Activated CD4-positive, alpha-beta T cell treated with anti-CD3 and anti-CD28 coated beads, Interleukin-2, amount 50 U/mL, for 16 hours (primary cell): ENCODE data around the gene AGAP1.

Experiments used
- DNase-seq: peaks from one replicate; pipeline ENCODE4 v3.0.0-alpha.2; 2020

The AGAP1 gene

DNA sequence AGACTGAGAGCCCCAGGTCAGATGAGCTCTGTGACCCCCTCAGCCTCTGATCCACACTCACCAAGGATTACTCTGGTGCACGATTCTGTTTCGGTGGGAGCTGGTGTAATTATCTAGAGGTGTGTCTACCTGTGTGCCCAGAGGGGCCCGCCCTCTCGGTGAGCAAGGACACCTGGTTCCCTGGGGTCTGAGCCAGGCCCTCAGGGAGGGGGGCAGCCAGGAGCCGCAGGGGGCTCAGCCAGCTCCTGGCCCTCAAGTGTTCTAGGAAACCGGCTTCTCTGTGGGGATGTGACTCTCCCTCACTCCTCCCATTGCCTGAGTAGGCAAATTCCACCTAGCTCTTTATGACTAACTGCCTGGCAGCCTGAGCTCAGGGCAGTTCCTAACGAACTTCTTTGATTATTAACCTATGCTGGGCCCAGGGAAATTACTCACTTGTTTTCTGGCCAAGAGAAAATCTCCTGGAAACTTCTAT, 17.4 kb downstream of the AGAP1 start:
- no peak for DNase-seq

GRCh38 chr2:235511751-235512698, 18.2 kb downstream of the AGAP1 start:
- DNase-seq: no peak

- DNase-seq: no peak
Observed at GRCh38 chr2:235512699-235513053, 18.8 kb downstream of the AGAP1 start.

DNA sequence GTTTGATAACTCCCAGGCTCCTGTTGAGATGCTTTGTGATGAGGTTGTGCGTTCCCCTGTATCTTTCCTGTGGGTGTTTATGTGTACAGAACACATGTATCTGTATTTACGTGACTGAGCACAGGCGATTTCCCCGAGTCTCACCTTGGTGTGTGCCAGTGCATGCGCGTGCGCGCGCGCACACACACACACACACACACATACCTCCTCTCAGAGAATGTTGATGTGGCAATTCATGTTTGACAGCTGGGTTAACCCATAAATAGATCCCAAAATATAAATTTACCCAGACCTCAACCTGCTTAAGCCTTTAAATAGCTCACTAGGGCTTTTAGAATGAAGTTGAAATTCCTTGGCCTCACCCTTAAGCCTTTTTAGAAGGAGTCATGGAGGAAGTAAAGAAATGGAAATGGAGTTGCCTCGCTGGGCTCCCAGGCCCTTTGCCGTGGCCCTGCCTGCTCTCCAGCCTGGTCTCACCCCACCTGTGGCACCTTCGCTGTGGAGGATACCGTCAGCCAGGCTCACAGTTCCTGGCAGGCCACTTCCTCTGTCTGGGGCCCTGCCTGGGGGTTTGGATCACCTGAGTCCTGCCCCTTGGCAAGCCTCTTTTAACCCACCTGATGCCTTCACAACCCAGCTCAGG, 20.3 kb downstream of the AGAP1 start:
- no peak for DNase-seq

DNA sequence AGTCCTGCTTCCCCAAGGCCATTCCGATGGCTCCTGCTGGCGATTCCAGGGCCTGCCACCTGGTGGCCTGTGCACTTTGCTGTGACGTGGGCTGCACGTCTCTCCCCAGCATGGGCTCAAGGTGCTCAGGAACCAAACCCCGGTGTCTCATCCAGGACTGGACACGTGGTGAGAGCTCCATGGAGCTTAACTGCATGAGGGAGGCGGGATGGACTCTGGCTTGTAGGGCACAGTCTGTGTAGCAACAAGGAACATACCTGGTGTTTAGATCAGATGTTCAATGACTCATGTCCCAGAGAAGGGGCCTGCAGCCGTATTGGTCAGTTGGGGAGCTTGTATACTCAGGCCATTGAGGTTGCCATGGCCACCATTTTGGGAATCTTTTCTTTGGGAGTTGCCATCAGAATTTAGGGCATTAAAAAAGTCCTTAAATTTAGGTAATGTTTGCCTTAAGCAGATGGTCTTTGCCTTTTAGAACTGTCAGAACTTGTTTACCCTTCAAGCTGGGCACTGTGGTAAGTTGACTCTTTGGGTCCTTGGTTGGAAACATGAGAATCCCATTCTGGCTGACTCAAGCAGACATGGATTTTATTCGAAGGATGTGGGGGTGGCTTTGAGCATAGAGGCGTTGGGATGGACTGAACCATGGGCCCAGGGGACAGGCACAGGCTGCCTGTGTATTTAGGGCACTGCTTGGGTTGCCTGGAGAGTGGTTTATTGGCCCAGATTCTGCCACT, 21.0 kb downstream of the AGAP1 start:
- DNase-seq: no peak

- no peak for DNase-seq
Observed at GRCh38 chr2:235515364-235515742, 21.5 kb downstream of the AGAP1 start.

- no peak for DNase-seq
Observed at GRCh38 chr2:235515821-235516220, 22.0 kb downstream of the AGAP1 start.

DNA sequence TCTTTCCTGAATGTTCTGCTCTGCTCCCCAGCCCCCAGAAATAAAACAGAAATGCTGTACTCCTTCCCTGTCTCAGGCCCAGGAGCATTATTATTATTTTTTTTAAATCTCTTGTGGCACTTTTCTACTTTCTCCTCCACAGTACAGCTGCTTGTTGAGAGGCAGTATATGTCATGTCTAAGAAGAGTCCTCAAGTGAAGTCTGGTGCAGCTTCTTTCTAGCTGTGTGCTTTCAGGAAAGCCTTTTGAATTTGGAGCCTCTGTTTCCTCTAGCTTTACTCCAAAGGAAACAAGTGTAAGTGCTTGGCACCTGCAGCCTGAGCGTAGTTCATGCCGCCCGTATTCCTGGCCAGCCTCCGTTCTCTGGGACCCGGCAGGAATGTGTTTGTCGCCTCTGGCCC, 22.4 kb downstream of the AGAP1 start:
- no peak for DNase-seq

- no peak for DNase-seq
Observed at GRCh38 chr2:235518322-235519090, 24.7 kb downstream of the AGAP1 start.

GRCh38 chr2:235520787-235521186, 26.9 kb downstream of the AGAP1 start:
- no peak for DNase-seq

DNA sequence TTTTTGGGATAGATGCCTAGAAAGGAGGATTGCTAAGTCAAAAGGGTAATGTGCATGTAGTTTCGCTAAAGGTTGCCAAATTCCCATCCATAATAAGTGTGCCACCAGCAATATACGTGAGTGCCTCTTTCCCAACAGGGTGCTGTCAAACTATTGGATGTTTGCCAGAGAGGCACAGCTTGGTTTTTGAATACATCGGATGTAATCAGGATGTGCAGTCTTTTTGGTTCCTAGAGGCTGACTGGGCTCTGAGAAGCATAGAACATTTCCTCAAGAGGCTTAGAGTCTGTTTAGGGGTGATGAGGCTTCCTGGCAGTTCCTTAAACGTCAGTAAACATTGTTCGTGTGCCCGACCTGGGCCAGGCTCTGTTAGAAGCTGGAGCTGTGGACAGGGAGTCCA, 28.0 kb downstream of the AGAP1 start:
- DNase-seq: no peak

- no peak for DNase-seq
Observed at GRCh38 chr2:235523021-235523420, 29.2 kb downstream of the AGAP1 start.

DNA sequence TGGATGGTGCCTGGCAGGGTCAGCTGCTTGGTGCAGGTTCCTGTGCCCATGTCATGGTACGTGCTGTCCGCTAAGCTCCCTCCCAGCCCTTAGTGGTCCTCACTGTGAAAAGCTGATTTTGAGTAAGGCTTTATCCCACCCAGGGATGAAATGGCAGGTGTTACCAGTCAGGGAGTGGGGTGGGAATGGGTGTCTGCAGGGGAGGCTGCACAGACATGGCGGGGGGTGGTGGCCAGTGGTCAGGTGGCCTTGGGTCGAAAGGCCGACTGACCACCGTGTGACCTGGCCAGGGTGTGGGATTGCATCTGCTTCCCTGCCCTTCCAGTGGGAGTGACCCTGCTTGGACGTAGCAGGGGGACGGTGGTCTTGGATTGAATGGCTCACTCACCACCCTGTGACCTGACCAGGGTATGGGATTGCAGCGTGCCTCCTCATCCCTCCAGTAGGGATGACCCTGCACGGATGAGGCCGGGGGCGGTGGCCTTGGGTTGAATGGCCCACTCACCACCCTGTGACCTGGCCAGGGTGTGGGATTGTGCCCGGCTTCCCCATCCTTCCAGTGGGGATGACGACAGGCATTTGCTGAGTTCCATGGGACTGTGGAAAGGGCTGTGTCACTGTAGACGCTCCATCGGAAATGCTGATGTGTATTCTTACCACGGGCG, 29.8 kb downstream of the AGAP1 start:
- DNase-seq: no peak

GRCh38 chr2:235526166-235526565, 32.3 kb downstream of the AGAP1 start:
- no peak for DNase-seq

GRCh38 chr2:235527806-235528469, 34.1 kb downstream of the AGAP1 start:
- DNase-seq: no peak

DNA sequence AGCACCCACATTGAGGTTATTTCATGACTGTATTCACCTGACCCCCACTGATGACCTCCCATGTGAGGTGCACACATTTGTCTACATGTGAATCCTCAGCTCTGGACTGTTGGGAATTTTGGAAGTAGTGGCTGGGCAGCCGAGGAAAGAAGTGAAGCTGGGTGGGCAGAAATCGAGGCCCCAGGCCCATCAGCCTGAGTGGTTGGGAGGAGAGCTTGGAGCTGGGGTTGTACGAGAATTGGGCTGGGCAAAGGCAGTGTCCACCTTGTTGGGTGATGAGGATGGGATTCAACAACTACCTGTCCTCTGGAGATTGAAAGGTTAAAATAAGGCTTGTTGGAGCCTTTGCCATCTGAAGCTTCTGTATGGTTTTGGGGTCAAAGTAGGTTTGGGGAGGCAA, 35.8 kb downstream of the AGAP1 start:
- DNase-seq: no peak

GRCh38 chr2:235530735-235531134, 36.9 kb downstream of the AGAP1 start:
- no peak for DNase-seq

DNA sequence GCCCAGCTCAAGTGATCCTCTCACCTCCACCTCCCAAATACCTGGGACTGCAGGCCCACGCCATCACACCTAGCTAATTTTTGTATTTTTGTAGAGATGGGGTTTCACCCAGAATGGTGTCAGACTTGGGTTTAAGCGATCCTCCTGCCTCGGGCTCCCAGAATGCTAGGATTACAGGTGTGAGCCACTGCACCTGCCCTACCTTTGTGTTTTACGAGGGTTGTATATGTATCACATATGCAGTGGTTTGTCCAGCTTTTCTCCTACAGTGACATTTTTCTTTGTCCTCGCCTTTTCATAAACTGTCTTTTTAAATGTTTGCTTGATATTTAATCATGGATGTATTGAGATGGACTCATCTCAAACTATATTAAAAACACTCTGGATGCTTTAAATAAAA, 38.5 kb downstream of the AGAP1 start:
- no peak for DNase-seq

DNA sequence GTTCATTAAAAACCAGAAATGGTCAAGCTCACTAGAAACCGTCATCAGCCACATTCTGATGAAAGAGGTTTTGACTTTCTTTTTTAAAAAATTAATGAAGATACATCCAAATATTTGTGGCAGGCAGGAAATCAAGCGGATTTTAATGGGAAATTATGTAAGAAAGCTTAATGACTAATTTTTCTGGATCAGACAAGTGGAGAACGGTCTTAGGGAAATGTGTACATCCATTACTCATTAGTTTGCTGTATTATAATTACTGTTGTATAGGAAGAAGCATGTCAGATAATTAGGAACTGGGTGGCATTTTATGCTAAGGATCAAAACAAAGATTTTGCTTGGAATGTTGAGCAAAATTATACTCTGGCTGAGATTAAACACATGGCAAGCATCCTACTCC, 39.4 kb downstream of the AGAP1 start:
- DNase-seq: no peak

DNA sequence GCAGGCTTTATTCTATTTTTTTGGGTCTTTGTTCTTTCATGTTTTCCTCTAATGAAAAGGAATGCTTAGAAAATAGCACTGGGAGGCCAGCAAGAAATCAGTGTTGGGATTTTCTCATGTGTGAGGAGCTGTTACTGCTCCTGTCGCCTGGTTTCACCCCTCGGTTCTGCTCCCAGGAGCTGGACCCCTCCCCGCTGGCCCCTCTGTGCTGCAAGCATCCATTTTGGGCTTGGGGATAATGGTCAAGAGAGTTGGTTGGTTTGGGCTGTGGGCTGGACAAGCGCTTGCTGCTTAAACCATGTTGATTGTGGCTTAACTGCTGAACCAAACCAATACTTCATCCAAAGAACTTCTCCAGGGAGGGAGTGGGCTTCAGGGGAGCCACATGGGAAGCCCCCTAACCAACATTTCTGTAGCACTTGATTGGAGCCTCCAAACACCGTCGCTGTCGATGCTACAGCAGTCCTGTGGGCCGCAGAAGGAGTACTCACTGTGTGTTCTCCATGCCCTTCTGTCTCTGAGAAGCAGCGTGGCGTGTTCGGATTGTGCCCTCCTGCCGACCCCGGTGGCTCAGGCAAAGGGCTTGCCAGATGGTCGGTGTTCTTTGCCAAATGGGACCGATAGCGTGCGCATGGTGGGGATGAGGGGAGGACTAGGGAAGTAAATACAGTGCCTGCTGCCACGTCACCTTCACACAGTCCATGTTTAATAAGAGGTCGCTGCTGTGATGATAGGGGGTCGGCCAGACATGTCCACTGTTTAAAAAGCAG, 40.0 kb downstream of the AGAP1 start:
- no peak for DNase-seq
